Measurements from ENCODE around the gene WDSUB1.

The WDSUB1 gene

GRCh38 chr2:159285929-159286708, at the start of gene WDSUB1:
Gene WDSUB1, minus strand, starts transcription at chr2:159286703. Its CDS starts 3,634 bp downstream, at chr2:159283069.
- peak within 1 kb of the TSS; percentile 74 to 92 for H3K27ac ChIP-seq
- peak within 1 kb of the TSS; percentile 96 for H3K4me3 ChIP-seq
- TF ChIP-seq CTCF (IDR thresholded peaks at IDR 0.05), result no peak
- peak; percentile 88 for DNase-seq (ENCODE audit: low spot score)

- H3K27ac ChIP-seq, result peak overlapping the region in 1 of 2 donors; percentile 12
- TF ChIP-seq CTCF (IDR thresholded peaks at IDR 0.05), result no peak
- no peak for DNase-seq (ENCODE audit: low spot score)
- no peak overlapping the region for H3K4me3 ChIP-seq
Measured at GRCh38 chr2:159326569-159327255, 40.2 kb upstream of the WDSUB1 start.

GRCh38 chr2:159322419-159322818, 35.9 kb upstream of the WDSUB1 start:
- TF ChIP-seq CTCF (IDR thresholded peaks at IDR 0.05), result no peak
- Histone ChIP-seq H3K27ac (no peak overlapping the region), H3K4me3 (no peak overlapping the region)
- DNase-seq (ENCODE audit: low spot score), result no peak

- TF ChIP-seq CTCF (IDR thresholded peaks at IDR 0.05), result no peak
- H3K4me3 ChIP-seq, result no peak overlapping the region
- DNase-seq (ENCODE audit: low spot score), result no peak
- no peak overlapping the region for H3K27ac ChIP-seq
Measured at GRCh38 chr2:159317392-159318088, 31.0 kb upstream of the WDSUB1 start.

- TF ChIP-seq CTCF (IDR thresholded peaks at IDR 0.05), result no peak
- Histone ChIP-seq H3K4me3 (no peak overlapping the region), H3K27ac (no peak overlapping the region)
- no peak for DNase-seq (ENCODE audit: low spot score)
Measured at GRCh38 chr2:159307942-159308341, 21.4 kb upstream of the WDSUB1 start.

GRCh38 chr2:159300586-159300985, 14.1 kb upstream of the WDSUB1 start:
- no peak overlapping the region for H3K4me3 ChIP-seq
- DNase-seq (ENCODE audit: low spot score), result no peak
- H3K27ac ChIP-seq, result no peak overlapping the region
- no peak for TF ChIP-seq CTCF (IDR thresholded peaks at IDR 0.05)

Measured in coronary artery (tissue), 2 donors.